GM10847 (cell line): ENCODE data around the gene HEATR5A.

Experiments used
- POLR2A ChIP-seq: IDR thresholded peaks from 2 replicates; pipeline ENCODE4 v1.6.1; 2011; ENCODE audit not compliant: insufficient read length; ENCODE audit errors: extremely low read depth

HEATR5A gene

GRCh38 chr14:31402764-31403439, 17.4 kb downstream of the HEATR5A start:
- TF ChIP-seq POLR2A, result no peak

- no peak for TF ChIP-seq POLR2A
Observed at GRCh38 chr14:31401369-31401932, 18.9 kb downstream of the HEATR5A start.

GRCh38 chr14:31400031-31400638, 20.2 kb downstream of the HEATR5A start:
- TF ChIP-seq POLR2A, result no peak

- TF ChIP-seq POLR2A, result no peak
Observed at GRCh38 chr14:31395572-31396205, 24.7 kb downstream of the HEATR5A start.

GRCh38 chr14:31395119-31395518, 25.2 kb downstream of the HEATR5A start:
- no peak for TF ChIP-seq POLR2A

GRCh38 chr14:31391977-31392503, 28.3 kb downstream of the HEATR5A start:
- no peak for TF ChIP-seq POLR2A

GRCh38 chr14:31391473-31391872, 28.9 kb downstream of the HEATR5A start:
- no peak for TF ChIP-seq POLR2A

- no peak for TF ChIP-seq POLR2A
Observed at GRCh38 chr14:31389946-31390345, 30.4 kb downstream of the HEATR5A start.

GRCh38 chr14:31388687-31389413, 31.5 kb downstream of the HEATR5A start:
- no peak for TF ChIP-seq POLR2A

- TF ChIP-seq POLR2A, result no peak
Observed at GRCh38 chr14:31387091-31387490, 33.3 kb downstream of the HEATR5A start.

- TF ChIP-seq POLR2A, result no peak
Observed at GRCh38 chr14:31386271-31386670, 34.1 kb downstream of the HEATR5A start.

GRCh38 chr14:31382221-31382620, 38.1 kb downstream of the HEATR5A start:
- no peak for TF ChIP-seq POLR2A

- TF ChIP-seq POLR2A, result no peak
Observed at GRCh38 chr14:31380106-31380505, 40.2 kb downstream of the HEATR5A start.

- no peak for TF ChIP-seq POLR2A
Observed at GRCh38 chr14:31377433-31377832, 42.9 kb downstream of the HEATR5A start.

- TF ChIP-seq POLR2A, result no peak
Observed at GRCh38 chr14:31371646-31372045, 48.7 kb downstream of the HEATR5A start.

GRCh38 chr14:31363331-31364073, 56.8 kb downstream of the HEATR5A start:
- TF ChIP-seq POLR2A, result no peak
